Tibial nerve (tissue), 4 donors: ENCODE measurements around the gene PASD1. TPM values are rescaled to one million over a fixed set of nuclear protein-coding genes. Genes with fewer than 3 reads are reported as not detected.
"Not testable (repeated sequence)": the region's sequence is repeated elsewhere in the genome, so short reads cannot be mapped to it uniquely, and the experiment has no call there.

ENCODE experiments used
- DNase-seq, 2 donors: peaks; one replicate each; pipeline ENCODE4 v3.0.0-alpha.2; 2019; ENCODE audit warnings: low spot score in 2 of 2
- H3K27ac ChIP-seq, 4 donors: fragments of 200-600 bp; sonication (generic) in 3 of 4; one replicate each; pipeline ENCODE4 v1.5.1; 2017 to 2019; ENCODE audit warnings: mild to moderate bottlenecking in 1 of 4
- H3K27me3 ChIP-seq, 2 donors: fragments of 200-600 bp; sonication (generic) in 1 of 2; one replicate each; pipeline versions ENCODE4 v1.5.1 to v1.6.0; 2017 to 2019
- H3K36me3 ChIP-seq, 3 donors: fragments of 200-600 bp; sonication (generic); one replicate each; pipeline ENCODE4 v1.5.1; 2018 to 2019
- H3K4me1 ChIP-seq, 4 donors: fragments of 200-600 bp; sonication (generic) in 3 of 4; one replicate each; pipeline ENCODE4 v1.5.1; 2017 to 2019
- H3K4me3 ChIP-seq, 4 donors: fragments of 200-600 bp; sonication (generic) in 3 of 4; one replicate each; pipeline ENCODE4 v1.5.1; 2017 to 2019; ENCODE audit warnings: mild to moderate bottlenecking in 1 of 4, moderate library complexity in 1 of 4
- H3K9me3 ChIP-seq, 4 donors: fragments of 200-600 bp; sonication (generic) in 3 of 4; one replicate each; pipeline ENCODE4 v1.5.1; 2017 to 2019
- EP300 ChIP-seq, 2 donors: sonication (generic); formaldehyde crosslinking; IDR thresholded peaks; one replicate each; pipeline ENCODE4 v1.6.1; 2017; ENCODE audit warnings: antibody characterized with exemption in 2 of 2, mild to moderate bottlenecking in 1 of 2
- POLR2A ChIP-seq, 2 donors: fragments of 450-650 bp; IDR thresholded peaks; one replicate each; pipeline ENCODE4 v1.6.1; 2017; ENCODE audit warnings: antibody characterized with exemption in 2 of 2, mild to moderate bottlenecking in 2 of 2, moderate library complexity in 2 of 2
- WGBS, 2 donors: methylation state at CpG; one replicate each; pipeline ENCODE4 v1.1.5; 2018; 5-methylcytosine and 5-hydroxymethylcytosine counted together
- total RNA-seq, 4 donors: library from RNA; depleted of rRNA; stranded (reverse); fragments of >200 nt; gene quantifications; one replicate each; pipeline ENCODE4 v1.1.0, GENCODE V29; 2016
- TF ChIP-seq, protein P1 (sequence below), 5 experiments: fragments of 200-600 bp in 3 of 5; fragments of 450-650 bp in 2 of 5; sonication (generic) in 3 of 5; IDR thresholded peaks; one replicate each; pipeline ENCODE4 v1.5.1; 2016 to 2019; ENCODE audit warnings: antibody characterized with exemption in 5 of 5, mild to moderate bottlenecking in 3 of 5, moderate library complexity in 2 of 5

Gene PASD1
- total RNA-seq, 4 donors from 2014 or later: not detected

DNA sequence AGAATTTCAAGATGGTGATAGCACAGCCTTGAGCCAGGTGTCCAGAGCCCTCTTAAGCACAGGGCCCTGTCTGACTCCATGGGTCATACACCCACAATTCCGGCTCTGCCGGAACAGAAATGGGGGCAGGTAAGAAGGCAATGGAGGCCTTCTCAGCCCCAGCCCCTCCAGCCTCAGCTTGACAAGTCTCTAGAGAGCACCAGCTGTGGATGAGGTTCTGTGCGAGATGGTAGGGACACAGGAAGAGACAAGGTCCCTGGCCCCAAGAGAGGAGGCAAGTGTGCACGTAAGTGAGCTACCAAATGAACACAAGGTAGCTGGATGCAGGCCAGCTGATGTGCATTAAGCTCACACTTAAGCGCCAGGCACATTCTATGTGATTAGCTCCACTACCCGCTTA lies 129.3 kb downstream of the PASD1 start:
- H3K4me1 ChIP-seq: no peaks in the 10 kb centered on the region
- H3K4me3 ChIP-seq: no peak overlapping the region
- no peaks in the 10 kb centered on the region for H3K9me3 ChIP-seq
- peaks cover 0 to 9% of the 10 kb centered on the region in 2 donors for H3K27me3 ChIP-seq
- 88 to 93% methylated on average over 5 to 6 of the region's 6 CpGs for WGBS, 2 donors
- TF ChIP-seq EP300 (IDR thresholded peaks at IDR 0.05): no peak
- no peak for TF ChIP-seq POLR2A (IDR thresholded peaks at IDR 0.05)
- TF ChIP-seq, protein P1, sequence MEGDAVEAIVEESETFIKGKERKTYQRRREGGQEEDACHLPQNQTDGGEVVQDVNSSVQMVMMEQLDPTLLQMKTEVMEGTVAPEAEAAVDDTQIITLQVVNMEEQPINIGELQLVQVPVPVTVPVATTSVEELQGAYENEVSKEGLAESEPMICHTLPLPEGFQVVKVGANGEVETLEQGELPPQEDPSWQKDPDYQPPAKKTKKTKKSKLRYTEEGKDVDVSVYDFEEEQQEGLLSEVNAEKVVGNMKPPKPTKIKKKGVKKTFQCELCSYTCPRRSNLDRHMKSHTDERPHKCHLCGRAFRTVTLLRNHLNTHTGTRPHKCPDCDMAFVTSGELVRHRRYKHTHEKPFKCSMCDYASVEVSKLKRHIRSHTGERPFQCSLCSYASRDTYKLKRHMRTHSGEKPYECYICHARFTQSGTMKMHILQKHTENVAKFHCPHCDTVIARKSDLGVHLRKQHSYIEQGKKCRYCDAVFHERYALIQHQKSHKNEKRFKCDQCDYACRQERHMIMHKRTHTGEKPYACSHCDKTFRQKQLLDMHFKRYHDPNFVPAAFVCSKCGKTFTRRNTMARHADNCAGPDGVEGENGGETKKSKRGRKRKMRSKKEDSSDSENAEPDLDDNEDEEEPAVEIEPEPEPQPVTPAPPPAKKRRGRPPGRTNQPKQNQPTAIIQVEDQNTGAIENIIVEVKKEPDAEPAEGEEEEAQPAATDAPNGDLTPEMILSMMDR (IDR thresholded peaks at IDR 0.05): no peak
- H3K36me3 ChIP-seq: no peaks in the 10 kb centered on the region
- peak overlapping the region in 1 of 4 donors; percentile 37 for H3K27ac ChIP-seq
- no peak for DNase-seq

DNA sequence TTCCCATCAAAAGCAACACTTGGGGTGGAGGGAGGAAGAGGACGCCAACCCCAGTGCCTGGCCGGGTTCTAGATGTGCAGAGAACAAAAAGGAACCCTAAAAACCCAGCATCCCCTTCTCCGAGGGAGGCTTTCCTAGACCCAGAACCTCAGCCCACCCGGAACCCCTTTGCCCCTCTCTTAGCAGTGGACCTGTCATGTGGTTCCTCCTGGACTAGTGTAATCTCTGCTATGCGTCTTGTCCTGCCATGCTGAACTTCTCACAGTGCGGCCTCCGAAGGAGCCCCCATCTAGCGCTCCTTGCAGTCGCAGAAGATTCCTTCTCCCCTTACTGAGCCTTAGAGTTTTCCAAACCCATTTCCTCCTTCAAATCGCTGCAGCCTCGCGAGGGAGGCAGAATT lies 130.6 kb downstream of the PASD1 start:
- TF ChIP-seq, protein P1 (IDR thresholded peaks at IDR 0.05): no peak
- no peak for TF ChIP-seq EP300 (IDR thresholded peaks at IDR 0.05)
- TF ChIP-seq POLR2A (IDR thresholded peaks at IDR 0.05): no peak
- no peak for DNase-seq
- WGBS, 2 donors: 63 to 68% methylated on average over 9 to 12 of the region's 12 CpGs
- H3K4me3 ChIP-seq: peak overlapping the region in 1 of 4 donors; percentile 49
- H3K9me3 ChIP-seq: no peaks in the 10 kb centered on the region
- H3K27ac ChIP-seq: peak overlapping the region in 2 of 4 donors; percentile 60 to 74
- H3K4me1 ChIP-seq: no peaks in the 10 kb centered on the region
- H3K27me3 ChIP-seq: peaks cover 0 to 9% of the 10 kb centered on the region in 2 donors
- H3K36me3 ChIP-seq: no peaks in the 10 kb centered on the region

DNA sequence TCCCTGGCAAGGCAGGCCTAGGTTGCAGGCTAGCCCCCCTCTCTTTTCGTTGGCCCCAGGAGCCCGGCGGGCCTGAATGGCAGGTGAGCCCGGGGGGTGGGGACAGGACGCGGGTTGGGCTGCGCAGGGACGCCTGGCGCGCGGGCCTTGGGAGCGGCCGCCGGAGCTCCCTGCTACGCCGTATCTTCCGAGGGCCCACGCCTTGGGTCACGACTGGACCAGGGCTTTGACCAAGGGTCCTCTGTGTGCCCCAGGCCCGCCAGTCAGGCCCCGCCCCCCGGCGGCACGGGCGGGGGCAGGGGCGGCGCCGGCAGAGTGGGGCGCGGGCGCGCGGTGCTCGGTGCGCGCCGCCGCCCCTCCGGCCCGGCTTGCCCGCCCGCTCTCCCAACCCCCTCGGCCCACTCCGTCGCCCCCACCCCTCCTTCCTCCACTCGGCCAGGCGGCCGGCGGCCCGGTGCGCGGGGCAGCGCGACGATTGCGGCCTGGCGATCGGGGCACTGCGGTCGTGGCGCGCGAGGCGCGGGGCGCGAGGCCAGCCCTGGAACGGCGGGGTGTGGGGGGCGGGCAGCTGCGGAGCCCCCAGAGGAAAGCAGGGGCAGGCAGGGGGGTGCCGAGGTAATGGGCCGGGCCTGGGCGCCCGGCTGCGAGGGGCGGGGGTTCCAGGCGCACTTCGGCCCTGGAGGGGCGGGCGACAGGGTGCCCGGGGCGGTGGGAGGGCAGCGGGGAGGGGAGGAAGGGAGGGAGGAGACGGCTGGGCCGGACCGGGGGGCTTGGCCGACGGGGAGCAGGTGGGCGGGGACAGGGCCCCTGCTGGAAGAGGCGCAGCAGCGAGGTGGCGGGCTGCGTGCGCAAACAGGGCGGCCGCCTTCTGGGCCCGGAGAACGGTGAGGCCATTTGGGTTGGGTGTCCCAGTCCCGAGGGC lies 131.4 kb downstream of the PASD1 start, which contains the start of gene PRRG3:
PRRG3 (plus strand) TSS at position 798 of the 922 bp plus-strand sequence. CDS start 3,357 bp downstream, outside the sequence.
- no peak for DNase-seq
- H3K4me1 ChIP-seq: no peaks in the 10 kb centered on the region

DNA sequence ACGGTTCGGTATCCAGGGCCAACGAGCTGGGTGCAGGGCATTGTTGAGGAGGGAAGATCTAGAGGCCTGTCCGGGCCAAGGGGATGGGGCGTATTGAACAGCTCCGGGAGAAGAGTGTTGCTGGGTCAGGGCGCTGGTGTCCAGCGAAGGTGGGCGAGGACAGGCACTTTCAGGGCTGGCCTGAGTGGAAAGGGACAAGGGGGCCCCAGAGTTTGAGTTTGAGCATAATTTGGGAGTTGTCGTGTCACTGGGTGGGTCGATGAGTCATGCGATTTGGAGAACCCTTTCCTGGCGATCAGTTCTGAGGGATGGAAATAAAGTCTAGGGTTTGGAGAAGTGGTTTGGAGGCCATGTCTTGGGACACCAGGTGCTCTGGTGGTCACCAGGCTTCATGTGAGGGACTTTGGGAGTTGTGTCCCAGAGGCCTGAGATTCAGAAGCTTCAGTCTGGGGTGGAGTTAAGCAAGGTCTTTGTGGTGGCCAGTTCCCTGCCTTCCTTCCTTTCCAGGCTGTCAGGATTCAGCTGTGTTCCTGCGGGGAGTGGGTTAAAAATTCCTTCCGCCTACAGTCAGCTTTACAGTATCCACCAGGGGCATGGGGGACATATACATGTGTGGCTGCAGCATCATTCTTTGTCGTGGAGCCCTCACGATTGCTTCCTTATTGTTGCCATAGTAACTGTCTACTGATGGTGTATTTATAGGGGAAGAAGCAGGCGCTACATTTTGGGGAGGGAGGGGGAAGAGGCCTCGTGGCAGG lies 132.3 kb downstream of the PASD1 start:
- peak overlapping the region in 3 of 4 donors; percentile 9 to 49 (median 27) for H3K4me3 ChIP-seq
- H3K4me1 ChIP-seq: no peaks in the 10 kb centered on the region
- WGBS, 2 donors: 10 to 52% methylated on average over 17 to 19 of the region's 19 CpGs
- H3K27me3 ChIP-seq: peaks cover 0 to 9% of the 10 kb centered on the region in 2 donors
- H3K27ac ChIP-seq: peak overlapping the region in 3 of 4 donors; percentile 19 to 81 (median 74)
- TF ChIP-seq, protein P1 (IDR thresholded peaks at IDR 0.05): no peak
- TF ChIP-seq POLR2A (IDR thresholded peaks at IDR 0.05): no peak
- no peak for TF ChIP-seq EP300 (IDR thresholded peaks at IDR 0.05)
- no peak for DNase-seq
- no peaks in the 10 kb centered on the region for H3K36me3 ChIP-seq
- no peaks in the 10 kb centered on the region for H3K9me3 ChIP-seq

More for the DNA sequence above, 131.4 kb downstream of the PASD1 start, which contains the start of gene PRRG3:
- WGBS, 2 donors: 1 to 50% methylated on average over 10 to 76 of the region's 100 CpGs
- TF ChIP-seq, protein P1 (IDR thresholded peaks at IDR 0.05): no peak
- TF ChIP-seq POLR2A (IDR thresholded peaks at IDR 0.05) (no peak), EP300 (IDR thresholded peaks at IDR 0.05) (no peak)
- no peaks in the 10 kb centered on the region for H3K9me3 ChIP-seq
- peak within 1 kb of the TSS in 3 of 4 donors; percentile 9 to 49 (median 27) for H3K4me3 ChIP-seq
- no peaks in the 10 kb centered on the region for H3K36me3 ChIP-seq
- peaks cover 0 to 9% of the 10 kb centered on the region in 2 donors for H3K27me3 ChIP-seq
- peak within 1 kb of the TSS; percentile 19 to 81 (median 65) for H3K27ac ChIP-seq

DNA sequence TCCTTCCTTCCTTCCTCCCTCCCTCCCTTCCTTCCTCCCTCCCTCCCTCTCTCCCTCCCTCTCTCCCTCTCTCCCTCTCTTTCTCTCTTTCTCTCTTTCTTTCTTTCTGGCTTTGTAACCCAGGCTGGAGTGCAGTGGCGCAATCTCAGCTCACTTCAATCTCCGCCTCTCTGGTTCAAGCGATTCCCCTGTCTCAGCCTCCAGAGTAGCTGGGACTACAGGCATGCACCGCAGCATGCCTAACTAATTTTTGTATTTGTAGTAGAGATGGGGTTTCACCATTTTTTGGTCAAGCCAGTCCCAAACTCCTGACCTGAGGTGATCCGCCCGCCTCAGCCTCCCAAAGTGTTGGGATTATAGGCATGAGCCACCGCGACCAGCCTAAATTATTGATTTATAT lies 133.6 kb downstream of the PASD1 start:
- DNase-seq, H3K36me3 ChIP-seq, H3K4me1 ChIP-seq, H3K27me3 ChIP-seq, H3K4me3 ChIP-seq, H3K9me3 ChIP-seq: not testable (repeated sequence)
- WGBS, 2 donors: 66 to 73% methylated on average over 8 of the region's 8 CpGs
- peak overlapping the region in 2 of 4 donors; percentile 62 to 74 for H3K27ac ChIP-seq
